ENCODE data around the gene NDUFAF3.

The NDUFAF3 gene, protein sequence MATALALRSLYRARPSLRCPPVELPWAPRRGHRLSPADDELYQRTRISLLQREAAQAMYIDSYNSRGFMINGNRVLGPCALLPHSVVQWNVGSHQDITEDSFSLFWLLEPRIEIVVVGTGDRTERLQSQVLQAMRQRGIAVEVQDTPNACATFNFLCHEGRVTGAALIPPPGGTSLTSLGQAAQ

DNA sequence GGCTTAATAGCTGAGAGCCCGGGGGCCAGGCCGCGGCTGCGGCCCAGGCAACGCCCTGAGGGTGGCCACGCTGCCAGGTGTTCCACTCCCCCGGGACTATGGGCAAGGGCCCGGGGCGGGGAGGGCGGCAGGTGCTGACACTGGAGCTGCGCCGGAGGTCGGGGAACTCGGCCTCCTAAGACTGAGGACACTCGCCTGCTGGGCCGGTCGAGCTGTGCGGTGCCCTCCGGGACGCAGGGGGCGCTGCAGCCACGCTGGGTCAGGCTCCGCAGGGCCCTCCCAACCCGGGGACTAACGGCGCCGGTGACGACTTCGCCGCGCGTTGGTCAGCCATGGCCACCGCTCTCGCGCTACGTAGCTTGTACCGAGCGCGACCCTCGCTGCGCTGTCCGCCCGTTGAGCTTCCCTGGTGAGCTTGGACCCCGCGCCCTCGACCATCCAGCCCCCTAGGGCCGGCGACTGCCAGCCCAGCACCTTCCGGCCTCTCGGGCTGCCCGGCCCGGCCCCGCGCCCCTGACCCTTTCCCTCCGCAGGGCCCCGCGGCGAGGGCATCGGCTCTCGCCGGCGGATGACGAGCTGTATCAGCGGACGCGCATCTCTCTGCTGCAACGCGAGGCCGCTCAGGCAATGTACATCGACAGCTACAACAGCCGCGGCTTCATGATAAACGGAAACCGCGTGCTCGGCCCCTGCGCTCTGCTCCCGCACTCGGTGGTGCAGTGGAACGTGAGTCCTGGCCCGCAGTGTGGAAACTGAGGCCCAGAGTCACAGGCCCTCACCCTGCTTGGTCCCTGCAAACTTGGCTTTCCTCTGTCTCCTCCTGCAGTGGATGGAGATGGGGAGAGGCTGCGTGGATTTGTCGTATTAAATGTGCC is at the start of gene NDUFAF3:
NDUFAF3 (plus strand) TSS at position 309 of the 875 bp plus-strand sequence; CDS start at position 333, 24 bp downstream.
- DNase-seq: peak; percentile 95

DNA sequence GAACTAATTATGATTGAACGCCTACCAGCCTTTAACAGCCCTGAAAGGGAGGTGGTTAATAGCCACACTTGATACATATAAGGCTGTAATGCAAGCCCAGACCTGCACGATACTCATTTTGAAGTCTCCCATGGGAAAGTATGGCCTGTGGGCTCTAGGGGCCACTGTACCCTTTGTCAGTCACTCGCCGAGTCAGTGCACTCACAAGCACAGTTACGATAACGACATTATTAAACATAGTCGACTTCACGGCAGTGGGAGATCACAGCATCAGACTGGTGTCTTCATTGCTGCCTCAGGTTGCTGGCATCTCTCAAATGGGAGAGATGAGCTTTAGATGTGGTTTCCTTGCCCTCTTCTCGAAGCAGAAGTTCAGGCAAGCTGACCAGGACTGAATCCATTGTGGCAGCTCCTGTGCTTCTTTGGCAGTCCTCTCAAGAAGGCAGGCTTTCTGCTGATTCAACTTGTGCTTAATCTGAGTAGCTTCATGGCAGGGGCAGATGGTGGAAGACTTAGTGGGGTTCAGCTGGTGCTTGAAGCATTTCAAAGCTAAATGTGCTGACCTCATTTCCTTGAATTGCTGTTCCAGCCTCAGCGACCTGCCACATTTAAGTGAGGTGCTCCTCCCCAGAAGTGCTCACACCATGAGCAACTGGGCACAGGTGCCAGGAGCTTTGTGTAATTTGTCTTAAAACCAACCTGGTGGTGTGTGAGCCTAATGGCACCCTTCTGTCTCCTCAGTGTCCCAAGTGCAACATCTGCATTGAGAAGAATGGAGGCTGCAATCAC is 47.7 kb upstream of the NDUFAF3 start:
- no peak for DNase-seq

DNA sequence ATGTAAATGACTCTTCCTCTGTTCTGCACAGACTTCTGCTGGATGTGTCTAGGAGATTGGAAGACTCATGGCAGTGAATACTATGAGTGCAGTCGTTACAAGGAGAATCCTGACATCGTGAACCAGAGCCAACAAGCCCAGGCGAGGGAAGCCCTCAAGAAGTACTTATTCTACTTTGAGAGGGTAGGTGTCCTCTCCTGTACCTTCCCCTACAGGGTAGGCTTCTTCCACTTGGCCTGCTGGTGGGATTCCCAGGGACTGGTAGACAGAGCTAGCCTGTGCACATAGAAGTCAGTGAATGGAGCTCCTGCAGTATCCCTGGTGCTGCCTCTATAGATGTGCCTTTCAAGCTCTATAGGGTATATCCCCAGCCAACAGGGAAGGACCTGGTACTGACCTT is 42.5 kb upstream of the NDUFAF3 start:
- DNase-seq: no peak

DNA sequence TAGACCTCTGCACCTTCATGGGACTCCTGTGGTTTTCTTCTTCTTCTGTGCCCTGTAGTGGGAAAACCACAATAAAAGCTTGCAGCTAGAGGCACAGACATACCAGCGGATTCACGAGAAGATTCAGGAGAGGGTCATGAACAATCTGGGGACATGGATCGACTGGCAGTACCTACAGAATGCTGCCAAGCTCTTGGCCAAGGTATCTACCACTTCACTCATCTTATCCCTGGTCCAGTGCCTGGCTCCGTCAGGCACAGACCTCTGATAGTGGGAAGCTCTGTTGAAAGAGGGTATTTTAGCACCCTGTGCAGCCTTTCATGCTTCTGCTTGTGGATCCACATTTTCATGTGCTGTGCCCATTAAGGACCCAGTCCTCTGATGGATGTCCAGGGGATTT is 41.6 kb upstream of the NDUFAF3 start:
- DNase-seq: no peak

DNA sequence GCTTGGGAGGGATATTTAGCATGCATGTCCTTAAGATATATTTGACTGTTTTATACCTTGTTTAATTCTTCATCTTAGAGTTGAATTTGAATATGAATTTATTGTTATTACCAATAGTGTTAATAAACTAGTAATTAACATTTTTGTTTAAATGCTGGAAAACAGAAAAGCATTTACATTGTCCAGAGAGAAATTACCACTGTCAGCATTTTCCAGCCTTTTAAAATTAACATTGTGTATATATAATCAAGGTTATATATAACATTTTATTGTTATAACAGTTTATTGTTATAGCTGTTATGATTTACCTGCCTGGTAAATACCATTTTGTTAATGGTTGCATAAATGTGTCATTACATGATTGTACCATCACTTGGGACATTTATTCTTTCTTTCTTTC is 39.9 kb upstream of the NDUFAF3 start:
- DNase-seq: no peak

DNA sequence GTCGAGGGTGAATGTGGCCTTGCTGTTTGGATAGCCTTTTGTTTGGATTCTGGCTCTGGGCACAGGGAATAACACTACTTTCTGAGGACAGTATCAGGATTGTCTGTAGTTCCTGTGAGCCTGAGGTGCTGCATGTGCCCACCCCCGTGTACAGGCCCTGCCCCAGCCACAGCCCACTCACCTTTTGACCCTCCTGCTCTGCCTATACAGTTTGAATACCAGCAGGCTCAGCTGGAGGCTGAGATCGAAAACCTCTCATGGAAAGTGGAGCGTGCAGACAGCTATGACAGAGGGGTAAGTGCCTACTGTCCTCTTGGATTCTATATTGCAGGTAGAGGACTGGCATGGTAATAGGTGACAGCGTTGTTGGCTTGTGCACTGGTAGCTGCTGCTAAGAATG is 39.2 kb upstream of the NDUFAF3 start:
- no peak for DNase-seq

DNA sequence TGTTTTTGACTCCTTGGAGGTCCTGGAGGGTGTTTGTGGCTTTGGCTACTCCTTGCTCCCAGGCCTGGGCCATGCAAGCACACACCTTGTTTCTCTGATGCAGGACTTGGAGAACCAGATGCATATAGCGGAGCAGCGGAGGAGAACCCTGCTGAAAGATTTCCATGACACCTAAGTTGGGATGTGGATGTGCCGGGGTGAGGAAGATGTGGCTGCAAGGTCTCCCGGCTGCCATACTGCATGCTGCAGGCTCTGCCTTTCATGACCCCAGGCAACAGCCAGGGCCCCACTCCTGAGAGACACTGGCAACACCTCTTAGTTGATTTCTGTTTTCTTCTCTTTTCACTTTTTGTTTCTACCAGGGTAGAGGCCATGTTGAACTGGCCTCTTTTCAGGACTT is 38.8 kb upstream of the NDUFAF3 start:
- DNase-seq: no peak

DNA sequence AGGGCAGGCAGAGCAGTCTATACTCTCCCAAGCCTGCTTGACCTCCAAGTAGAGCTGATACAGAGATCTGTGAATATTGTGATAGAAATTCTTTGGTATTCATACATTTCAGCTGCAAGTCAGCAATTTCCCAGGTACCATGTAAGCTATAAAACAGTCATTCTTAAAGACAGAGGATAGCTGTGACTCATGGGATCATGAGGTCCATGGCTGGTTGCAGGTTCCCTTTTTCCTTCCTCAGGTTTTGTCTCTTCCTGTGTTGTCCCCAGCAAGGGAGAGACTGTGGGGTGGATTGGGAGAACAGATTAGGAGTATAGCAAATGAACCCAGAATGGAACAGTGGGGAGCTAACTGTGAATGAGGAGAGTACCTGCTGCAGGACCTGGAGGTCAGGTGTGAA is 37.3 kb upstream of the NDUFAF3 start:
- DNase-seq: no peak

DNA sequence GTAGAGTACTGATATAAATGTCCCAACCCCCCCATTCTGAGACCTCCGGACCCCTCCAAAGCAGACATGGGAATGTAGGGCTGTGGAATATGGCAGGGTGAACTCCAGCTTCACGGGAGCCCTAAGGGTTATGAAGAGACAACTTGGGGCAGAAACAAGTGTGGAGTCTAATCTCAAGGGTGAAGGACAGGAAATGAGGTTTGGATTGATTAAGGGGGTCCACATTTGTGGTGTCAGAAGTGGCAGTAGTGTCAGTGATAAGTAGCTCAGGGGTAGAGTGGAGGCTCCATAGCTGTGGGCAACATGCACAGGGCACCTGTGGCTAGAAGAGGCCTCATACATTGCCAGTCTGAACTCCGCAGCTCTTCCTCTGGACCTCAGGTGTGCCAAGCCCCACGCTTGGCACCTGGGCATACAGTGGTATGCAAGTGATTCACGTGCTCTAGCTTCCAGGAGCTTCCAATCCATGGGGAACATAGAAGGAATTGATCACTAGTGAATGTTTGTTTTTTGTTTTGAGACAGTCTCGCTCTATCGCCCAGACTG is 36.0 kb upstream of the NDUFAF3 start:
- DNase-seq: no peak

DNA sequence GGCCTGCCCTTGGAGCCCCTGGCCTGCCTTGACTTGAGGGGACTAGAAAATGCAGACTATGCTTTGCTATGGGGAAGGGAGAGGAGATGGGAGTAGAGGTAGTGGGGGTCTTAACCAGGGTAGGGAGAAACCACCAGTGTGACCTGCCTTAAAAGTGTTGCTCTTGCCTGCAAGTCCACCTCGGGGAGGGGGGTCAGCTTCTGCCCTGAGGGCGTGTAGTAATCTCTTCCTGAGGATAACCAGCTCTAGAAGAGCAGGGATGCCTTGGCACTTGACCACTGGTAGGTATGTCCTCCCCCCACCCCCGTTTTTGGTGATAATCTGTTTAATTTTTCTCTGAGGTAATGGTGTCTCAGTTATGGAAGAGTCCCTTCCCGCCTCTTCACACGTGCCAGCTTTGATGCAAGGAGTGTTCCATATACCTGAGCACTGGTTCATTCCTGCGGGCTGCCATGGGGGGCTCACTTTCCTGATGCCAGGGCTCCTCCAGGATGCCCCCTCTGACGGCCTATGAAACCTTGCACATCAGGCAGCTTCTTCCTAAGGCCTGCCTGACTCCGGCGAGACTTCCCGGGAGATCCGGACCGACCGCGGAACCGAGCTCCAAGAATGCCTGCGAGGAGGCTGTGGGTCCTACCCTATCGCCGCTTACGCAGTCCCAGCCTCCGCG is 32.7 kb upstream of the NDUFAF3 start:
- no peak for DNase-seq

DNA sequence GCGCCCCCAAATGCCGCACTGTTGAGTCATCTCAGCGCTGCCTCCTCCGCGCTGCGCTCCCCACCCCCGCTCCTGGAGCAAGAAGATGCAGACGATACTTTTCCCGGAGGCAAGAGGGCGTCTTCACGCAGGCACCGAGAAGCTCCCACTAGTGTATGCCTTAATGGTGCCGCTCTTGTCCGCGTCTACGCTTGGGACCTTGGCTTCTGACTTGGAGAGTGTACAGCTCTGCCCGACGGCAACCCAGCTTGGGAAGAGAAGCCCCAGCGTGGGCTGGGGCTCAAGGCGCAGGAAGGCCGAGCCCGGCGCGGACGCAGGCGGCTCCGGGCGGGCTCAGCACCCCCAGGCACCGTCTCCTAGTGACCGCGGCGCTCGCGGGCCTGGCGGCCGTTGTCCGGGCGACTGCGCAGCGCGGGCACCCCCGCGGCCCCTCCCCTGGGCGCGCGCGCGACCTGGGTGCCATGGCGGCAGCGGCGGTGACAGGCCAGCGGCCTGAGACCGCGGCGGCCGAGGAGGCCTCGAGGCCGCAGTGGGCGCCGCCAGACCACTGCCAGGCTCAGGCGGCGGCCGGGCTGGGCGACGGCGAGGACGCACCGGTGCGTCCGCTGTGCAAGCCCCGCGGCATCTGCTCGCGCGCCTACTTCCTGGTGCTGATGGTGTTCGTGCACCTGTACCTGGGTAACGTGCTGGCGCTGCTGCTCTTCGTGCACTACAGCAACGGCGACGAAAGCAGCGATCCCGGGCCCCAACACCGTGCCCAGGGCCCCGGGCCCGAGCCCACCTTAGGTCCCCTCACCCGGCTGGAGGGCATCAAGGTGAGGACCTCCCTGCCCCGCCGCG is 31.9 kb upstream of the NDUFAF3 start, which contains the start of gene P4HTM:
P4HTM (plus strand) TSS at position 446 of the 840 bp plus-strand sequence; CDS start at position 462, 16 bp downstream.
- DNase-seq: peak; percentile 86

DNA sequence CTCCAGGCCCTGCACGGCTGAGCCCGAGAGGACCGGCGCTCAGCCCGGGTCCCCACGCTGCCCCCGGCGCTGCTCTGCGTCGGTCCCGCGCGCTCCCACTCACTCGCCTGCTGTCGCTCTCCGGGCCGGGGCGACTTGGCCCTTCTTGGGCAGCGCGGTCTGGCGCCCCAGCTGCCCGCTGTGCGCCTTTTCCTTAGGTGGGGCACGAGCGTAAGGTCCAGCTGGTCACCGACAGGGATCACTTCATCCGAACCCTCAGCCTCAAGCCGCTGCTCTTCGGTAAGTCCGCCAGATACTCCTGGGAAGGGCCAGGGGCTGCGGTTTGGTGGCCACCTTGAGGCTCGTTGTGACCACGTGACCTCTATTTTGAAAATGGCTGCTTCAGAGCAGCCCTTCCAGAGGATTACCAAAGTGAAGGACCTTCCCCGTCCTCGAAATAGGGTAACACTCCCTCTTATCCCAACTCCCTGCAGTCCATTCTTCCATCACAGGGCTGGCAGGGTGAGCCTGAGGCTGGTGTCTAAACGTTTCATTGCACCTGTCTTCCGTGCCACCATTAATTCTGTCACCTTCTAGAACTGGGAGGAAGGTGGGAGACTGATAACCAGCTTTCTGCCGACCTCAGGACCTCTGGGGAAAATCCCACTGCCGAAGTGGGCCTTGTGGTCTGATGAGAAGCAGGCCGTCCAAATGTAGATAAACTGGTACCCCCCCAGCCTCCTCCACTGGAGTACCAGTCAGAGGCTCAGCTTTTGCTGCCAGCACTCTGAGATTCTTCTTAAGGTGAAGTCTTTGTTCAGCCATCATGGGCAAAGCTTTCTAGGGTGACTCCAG is 31.1 kb upstream of the NDUFAF3 start:
- DNase-seq: peak; percentile 37

DNA sequence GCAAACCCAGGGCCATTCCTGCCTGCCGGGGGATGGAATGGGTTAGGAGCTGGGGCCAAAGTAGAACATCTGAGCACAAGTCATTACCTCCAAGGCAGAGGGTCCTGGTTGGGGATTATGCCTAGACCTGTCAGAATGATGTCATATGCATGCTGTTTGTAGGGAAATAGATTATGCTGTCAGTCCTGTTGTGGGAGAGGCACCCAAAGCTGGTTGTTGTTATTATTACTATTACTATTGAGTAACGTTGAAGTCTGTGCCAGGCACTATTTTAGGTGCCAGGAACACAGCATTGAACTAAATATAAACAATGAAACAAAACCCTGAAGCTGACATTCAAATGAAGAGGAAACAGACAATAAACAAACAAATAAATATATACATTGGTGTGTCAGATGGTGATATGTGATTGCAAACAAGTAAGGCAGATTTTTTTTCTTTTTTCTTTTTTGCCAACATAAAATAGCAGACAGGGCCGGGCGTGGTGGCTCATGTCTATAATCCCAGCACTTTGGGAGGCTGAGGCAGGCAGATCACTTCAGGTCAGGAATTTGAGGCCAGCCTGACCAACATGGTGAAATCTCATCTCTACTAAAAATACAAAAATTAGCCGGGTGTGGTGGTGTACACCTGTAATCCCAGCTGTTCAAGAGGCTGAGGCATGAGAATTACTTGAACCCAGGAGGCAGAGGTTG is 29.9 kb upstream of the NDUFAF3 start:
- DNase-seq: no peak

DNA sequence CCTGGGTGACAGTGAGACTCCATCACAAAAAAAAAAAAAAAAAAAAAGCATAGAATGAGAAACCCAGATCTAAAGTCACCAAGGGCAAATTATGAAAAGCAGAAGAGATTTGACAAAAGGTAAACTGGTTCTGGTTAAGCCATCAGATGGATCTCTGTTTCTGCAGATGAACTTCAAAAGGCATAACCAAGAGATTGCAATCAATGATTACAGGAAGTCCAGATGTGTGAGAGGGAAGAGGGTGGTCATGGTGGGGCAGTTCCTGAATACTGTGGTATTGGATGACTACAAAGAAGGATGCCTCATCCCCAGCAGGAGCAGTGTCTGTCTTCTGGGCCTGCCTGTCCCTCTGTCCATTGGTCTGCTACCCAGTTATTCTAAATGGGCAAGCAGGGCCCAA is 28.1 kb upstream of the NDUFAF3 start:
- no peak for DNase-seq

DNA sequence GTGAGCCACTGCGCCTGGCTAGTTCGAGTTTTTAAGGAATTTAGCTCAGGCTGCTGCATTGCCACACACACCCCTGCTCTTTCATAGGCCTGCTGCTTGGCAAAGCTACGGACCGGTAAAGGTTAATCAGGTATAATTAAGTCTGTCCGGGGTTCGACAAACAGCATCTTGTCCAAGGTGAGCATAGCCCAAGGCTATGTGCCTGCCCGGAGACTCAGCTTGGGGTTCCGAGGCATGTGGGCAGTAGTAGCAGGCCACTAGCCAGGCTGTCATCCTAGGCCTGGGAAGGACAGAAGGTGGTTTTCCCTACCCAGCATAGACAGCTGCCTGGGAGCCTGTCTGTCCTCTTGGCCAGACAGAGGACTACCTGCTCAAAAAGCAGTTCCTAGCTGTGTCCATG is 25.3 kb upstream of the NDUFAF3 start:
- DNase-seq: no peak

DNA sequence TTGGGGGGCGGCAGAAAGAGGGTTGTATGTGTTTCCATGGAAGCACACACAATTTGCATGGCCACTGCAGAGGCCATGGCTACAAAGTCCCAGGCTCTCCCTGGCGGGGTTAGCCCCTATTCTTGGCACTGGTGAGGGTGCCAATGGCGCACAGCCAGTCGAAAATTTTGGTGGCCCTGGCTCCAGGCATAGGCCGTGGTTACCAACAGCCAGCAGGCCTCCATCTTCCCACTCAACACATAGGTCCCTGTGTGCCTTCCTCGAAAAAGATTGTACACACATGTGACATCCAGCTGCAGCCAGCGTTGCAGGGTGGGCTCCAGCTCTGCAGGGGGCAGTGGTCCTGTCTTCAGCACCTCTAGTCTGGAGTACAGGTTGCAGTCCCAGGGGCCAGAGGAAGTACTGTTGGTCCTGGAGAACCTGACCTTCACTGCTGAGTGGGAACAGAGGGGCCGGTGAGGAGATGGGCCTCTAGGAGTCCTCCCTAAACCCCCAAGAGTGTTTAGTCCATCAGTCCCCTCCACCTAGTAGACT is 24.8 kb upstream of the NDUFAF3 start:
- no peak for DNase-seq

DNA sequence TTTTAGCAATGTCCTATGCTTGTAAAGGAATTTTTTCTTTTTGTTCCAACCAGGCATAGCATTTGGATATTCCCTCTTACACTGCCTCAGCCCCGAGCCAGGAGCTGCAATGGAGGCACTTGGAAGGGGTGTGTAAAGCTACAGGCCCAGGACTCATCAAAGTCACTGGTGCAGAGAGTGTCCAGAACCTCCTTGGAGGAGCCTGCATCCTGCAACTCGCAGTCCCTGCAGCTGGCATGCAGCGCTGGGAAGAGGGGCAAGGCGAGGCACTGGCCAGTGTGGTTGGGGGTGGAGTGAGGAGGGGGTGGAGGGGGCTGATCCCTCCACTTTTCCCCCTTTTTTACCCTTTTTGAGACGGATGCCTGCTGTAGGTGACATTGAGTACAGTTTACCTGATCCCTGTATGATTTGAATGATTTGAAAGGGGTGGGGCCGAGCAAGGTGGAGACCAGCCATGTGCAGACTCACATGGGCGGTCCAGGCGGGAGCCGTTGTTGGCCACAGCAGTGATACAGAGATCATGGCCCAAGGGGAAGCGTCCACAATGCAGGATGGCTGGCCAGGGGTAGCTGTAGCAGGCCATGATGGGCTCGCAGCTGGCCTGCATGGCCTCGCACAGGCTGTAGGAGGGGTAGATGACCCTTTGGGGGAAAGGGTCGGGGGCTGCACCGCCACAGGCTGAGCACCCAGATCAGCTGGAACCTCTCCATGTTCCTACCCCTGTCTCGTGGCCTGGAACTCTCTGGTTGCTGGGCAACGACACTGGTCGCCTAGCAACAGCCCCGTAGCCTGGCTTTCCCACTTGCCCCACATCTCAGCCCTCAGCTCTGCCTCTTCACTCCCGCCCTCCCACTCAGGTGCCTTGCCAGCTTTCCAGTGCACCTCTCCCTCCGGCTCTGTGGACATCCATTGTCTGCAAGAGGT is 23.9 kb upstream of the NDUFAF3 start:
- DNase-seq: no peak

DNA sequence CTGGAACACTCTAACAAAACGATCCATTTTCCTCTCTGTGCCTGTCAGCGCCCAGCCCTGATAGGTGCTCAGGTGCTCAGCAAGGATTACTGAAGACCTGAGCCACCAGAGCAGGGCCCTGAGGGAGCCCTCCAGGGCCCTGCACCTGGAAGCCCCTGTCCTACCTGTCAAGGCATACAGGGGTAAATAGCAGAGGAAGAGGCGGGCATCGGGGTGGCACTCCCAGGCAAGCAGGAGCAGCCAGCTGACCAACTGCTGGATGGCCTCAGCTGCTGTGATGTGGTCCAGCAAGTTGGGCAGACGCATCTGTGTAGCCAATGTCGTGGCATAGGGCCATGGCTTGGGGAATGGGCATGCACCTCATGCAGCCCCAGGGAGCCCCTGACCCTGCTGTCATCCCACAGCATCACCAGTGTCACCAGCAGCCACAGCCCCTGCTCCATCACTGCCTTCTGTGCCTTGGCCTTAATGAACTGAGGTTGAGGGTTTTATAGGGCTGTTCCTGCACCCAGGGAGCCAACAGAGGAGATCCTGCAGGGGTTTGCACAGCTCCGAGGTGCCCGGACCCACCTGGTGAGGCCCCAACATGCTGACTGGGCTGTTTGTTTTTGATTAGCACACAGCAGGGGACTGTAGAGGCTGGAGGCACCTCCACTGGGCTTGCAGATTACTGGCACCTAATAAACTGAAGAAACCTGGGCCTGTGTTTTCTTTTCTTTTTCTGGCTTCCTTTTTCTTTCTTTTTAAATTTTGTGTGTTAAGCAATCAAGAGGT is 22.6 kb upstream of the NDUFAF3 start:
- no peak for DNase-seq

Measured in activated CD4-positive, alpha-beta T cell treated with anti-CD3 and anti-CD28 coated beads for 48 hours (primary cell).